Hepatocyte (in vitro differentiated cells): Measurements from ENCODE around the gene VARS1. TPM values are rescaled to one million over a fixed set of nuclear protein-coding genes. Genes with fewer than 3 reads are reported as not detected.
"Not testable (repeated sequence)": the region's sequence is repeated elsewhere in the genome, so short reads cannot be mapped to it uniquely, and the experiment has no call there.

ENCODE experiments used
- DNase-seq: peaks from one replicate; pipeline ENCODE4 v3.0.0-alpha.2; 2016; ENCODE audit warnings: low spot score
- H2AFZ ChIP-seq: fragments of 200-600 bp; sonication (generic); 2 replicates; pipeline ENCODE4 v1.6.0; 2016; ENCODE audit warnings: antibody characterized with exemption, mild to moderate bottlenecking
- H3K27ac ChIP-seq: fragments of 200-600 bp; sonication (generic); 2 replicates; pipeline ENCODE4 v1.5.1; 2016; ENCODE audit warnings: mild to moderate bottlenecking
- H3K27me3 ChIP-seq: fragments of 200-600 bp; sonication (generic); 2 replicates; pipeline ENCODE4 v1.6.1; 2016
- H3K36me3 ChIP-seq: fragments of 200-600 bp; sonication (generic); replicated peaks from 2 replicates; pipeline ENCODE4 v1.5.1; 2016; ENCODE audit warnings: low read depth; ENCODE audit not compliant: insufficient read depth
- H3K4me1 ChIP-seq: fragments of 200-600 bp; sonication (generic); 2 replicates; pipeline ENCODE4 v1.5.1; 2016; ENCODE audit warnings: mild to moderate bottlenecking, moderate library complexity; ENCODE audit not compliant: insufficient read depth
- H3K4me2 ChIP-seq: fragments of 200-600 bp; sonication (generic); 2 replicates; pipeline ENCODE4 v1.6.0; 2016
- H3K4me3 ChIP-seq: fragments of 200-600 bp; sonication (generic); 2 replicates; pipeline ENCODE4 v1.5.1; 2016; ENCODE audit warnings: mild to moderate bottlenecking
- H3K79me2 ChIP-seq: fragments of 200-600 bp; sonication (generic); 2 replicates; pipeline ENCODE4 v1.6.0; 2017; ENCODE audit warnings: mild to moderate bottlenecking
- H3K9me2 ChIP-seq: fragments of 200-600 bp; sonication (generic); replicated peaks from 2 replicates; pipeline ENCODE4 v1.6.0; 2017; ENCODE audit warnings: mild to moderate bottlenecking; ENCODE audit not compliant: insufficient read depth
- H3K9me3 ChIP-seq: fragments of 200-600 bp; sonication (generic); 2 replicates; pipeline ENCODE4 v1.5.1; 2016; ENCODE audit warnings: low read depth, mild to moderate bottlenecking
- H4K20me1 ChIP-seq: fragments of 200-600 bp; sonication (generic); 2 replicates; pipeline ENCODE4 v1.6.0; 2016; ENCODE audit warnings: mild to moderate bottlenecking; ENCODE audit not compliant: insufficient read depth, poor library complexity, severe bottlenecking
- EZH2 ChIP-seq: fragments of 200-600 bp; sonication (generic); IDR thresholded peaks from 2 replicates; pipeline ENCODE4 v1.6.1; 2016; ENCODE audit warnings: antibody characterized with exemption, mild to moderate bottlenecking, borderline replicate concordance
- EZH2phosphoT487 ChIP-seq: fragments of 200-600 bp; sonication (generic); IDR thresholded peaks from one replicate; pipeline ENCODE4 v1.6.1; 2018; ENCODE audit warnings: antibody characterized with exemption, mild to moderate bottlenecking, low read depth, moderate library complexity; ENCODE audit not compliant: unreplicated experiment, severe bottlenecking
- WGBS: methylation state at CpG from one replicate; pipeline ENCODE4 v1.1.6; 2016; ENCODE audit warnings: low lambda C conversion rate; ENCODE audit errors: missing lambda C conversion rate; 5-methylcytosine and 5-hydroxymethylcytosine counted together
- polyA plus RNA-seq: library from polyadenylated mRNA; unstranded; fragments of >200 nt; fragmentation: Nextera tagmentation; extraction: Ambion mirVana; gene quantifications from 2 replicates; pipeline ENCODE4 v1.2.1, GENCODE V29; 2016
- total RNA-seq: library from RNA; depleted of rRNA; stranded (reverse); fragments of >200 nt; gene quantifications from 2 replicates; pipeline ENCODE4 v1.2.3, GENCODE V29; 2014
- TF ChIP-seq, protein P1 (sequence below): fragments of 200-600 bp; sonication (generic); IDR thresholded peaks from 2 replicates; pipeline ENCODE4 v1.5.1; 2016; ENCODE audit warnings: antibody characterized with exemption, mild to moderate bottlenecking; ENCODE audit not compliant: poor library complexity

Gene VARS1
- total and polyA plus RNA-seq, 2 experiments from 2014 or later: 36.6 to 51.0 TPM

DNA sequence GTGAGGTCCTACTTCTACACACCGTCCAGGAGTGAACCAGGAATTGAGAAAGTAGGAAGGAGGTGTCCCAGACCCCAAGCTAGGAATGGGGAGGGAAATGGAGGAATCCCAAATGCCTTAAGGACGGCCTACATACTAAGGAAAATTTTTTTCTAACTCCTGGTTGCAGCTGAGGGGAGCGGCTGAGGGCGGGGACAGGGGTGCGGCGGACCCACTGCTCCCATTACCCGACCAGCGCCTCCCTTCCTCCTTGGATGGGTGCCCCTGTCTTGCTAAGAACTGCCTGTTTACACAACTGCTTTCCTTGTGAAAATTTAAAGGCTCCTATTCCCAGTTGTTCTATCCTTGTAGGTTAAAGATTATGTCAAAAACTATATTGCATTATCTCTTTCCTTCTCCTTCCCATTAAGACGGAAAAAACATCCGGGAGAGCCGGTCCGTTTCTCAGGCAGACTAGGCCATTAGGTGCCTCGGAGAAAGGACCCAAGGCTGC, 31.3 kb upstream of the VARS1 start:
- Histone ChIP-seq H3K4me1 (peaks cover 29% of the 10 kb centered on the region), H3K79me2 (peaks cover 26% of the 10 kb centered on the region)
- peak; percentile 86 for DNase-seq

DNA sequence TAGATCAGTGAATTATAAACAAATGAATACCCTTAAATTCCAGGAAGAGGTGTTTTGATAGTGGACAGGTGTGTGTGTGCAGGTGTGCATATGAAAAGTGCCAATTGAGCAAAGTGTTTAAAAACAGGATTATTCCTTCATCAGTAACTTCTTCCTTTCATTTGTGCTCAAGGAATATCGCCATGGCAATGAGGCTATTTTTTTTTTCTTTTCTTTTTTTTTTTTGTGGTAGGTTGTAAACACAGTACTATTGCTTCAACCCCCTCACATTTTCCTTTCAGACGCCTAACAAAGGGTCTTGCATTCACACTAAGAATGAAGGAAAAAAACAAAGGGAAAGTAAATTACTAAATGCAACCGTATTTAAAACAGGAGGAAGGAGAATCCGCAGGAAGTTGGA, 30.0 kb upstream of the VARS1 start:
- peak overlapping the region; percentile 91 for H3K27ac ChIP-seq
- DNase-seq: no peak
- H3K9me3 ChIP-seq: no peaks in the 10 kb centered on the region
- TF ChIP-seq, protein P1, sequence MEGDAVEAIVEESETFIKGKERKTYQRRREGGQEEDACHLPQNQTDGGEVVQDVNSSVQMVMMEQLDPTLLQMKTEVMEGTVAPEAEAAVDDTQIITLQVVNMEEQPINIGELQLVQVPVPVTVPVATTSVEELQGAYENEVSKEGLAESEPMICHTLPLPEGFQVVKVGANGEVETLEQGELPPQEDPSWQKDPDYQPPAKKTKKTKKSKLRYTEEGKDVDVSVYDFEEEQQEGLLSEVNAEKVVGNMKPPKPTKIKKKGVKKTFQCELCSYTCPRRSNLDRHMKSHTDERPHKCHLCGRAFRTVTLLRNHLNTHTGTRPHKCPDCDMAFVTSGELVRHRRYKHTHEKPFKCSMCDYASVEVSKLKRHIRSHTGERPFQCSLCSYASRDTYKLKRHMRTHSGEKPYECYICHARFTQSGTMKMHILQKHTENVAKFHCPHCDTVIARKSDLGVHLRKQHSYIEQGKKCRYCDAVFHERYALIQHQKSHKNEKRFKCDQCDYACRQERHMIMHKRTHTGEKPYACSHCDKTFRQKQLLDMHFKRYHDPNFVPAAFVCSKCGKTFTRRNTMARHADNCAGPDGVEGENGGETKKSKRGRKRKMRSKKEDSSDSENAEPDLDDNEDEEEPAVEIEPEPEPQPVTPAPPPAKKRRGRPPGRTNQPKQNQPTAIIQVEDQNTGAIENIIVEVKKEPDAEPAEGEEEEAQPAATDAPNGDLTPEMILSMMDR: no peak
- TF ChIP-seq EZH2 (no peak), EZH2phosphoT487 (no peak)
- H4K20me1 ChIP-seq: no peaks in the 10 kb centered on the region
- H2AFZ ChIP-seq: no peak overlapping the region
- no peaks in the 10 kb centered on the region for H3K36me3 ChIP-seq
- H3K4me2 ChIP-seq: peak overlapping the region; percentile 76
- H3K79me2 ChIP-seq: peaks cover 19% of the 10 kb centered on the region
- H3K9me2 ChIP-seq: no peaks in the 10 kb centered on the region
- no peaks in the 10 kb centered on the region for H3K27me3 ChIP-seq
- WGBS: 62% methylated on average over 4 of the region's 4 CpGs
- peaks cover 31% of the 10 kb centered on the region for H3K4me1 ChIP-seq
- H3K4me3 ChIP-seq: no peak overlapping the region

More for the DNA sequence above, 31.3 kb upstream of the VARS1 start:
- no peaks in the 10 kb centered on the region for H4K20me1 ChIP-seq
- no peaks in the 10 kb centered on the region for H3K27me3 ChIP-seq
- H3K9me3 ChIP-seq: no peaks in the 10 kb centered on the region
- peak overlapping the region; percentile 76 for H3K4me2 ChIP-seq
- H3K9me2 ChIP-seq: no peaks in the 10 kb centered on the region
- H3K4me3 ChIP-seq: peak overlapping the region; percentile 18
- peak overlapping the region; percentile 91 for H3K27ac ChIP-seq
- TF ChIP-seq, protein P1: no peak
- TF ChIP-seq EZH2phosphoT487 (no peak), EZH2 (no peak)
- H3K36me3 ChIP-seq: no peaks in the 10 kb centered on the region
- peak overlapping the region; percentile 38 for H2AFZ ChIP-seq
- WGBS: 4% methylated on average over 13 of the region's 13 CpGs

DNA sequence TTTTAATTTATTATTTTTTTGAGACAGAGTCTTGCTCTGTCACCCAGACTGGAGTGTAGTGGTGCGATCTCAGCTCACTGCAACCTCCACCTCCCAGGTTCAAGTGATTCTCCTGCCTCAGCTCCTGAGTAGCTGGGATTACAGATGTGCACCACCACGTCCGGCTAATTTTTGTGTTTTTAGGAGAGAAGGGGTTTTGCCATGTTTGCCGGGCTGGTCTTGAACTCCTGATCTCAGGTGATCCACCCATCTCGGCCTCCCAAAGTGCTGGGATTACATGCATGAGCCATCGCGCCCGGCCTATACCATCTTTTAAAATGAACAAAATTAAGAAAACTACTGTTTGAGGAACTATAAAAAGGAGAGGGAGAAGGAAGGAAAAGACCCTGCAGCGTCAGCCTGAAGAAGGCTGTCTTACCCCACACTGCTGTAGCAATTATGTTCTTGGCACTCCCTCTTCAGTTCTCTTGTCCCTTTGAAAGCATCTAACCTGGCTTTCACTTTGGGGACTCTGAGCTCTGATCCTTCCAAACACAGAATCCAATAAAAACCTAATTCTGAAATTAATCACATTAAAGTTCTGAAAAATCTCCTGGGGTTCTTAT, 28.1 kb upstream of the VARS1 start:
- 95% methylated on average over 9 of the region's 9 CpGs for WGBS
- H3K27me3 ChIP-seq, H4K20me1 ChIP-seq, H3K4me2 ChIP-seq, H3K36me3 ChIP-seq, H3K9me2 ChIP-seq, H3K4me3 ChIP-seq, H3K9me3 ChIP-seq, H2AFZ ChIP-seq, DNase-seq, H3K27ac ChIP-seq: not testable (repeated sequence)
- Histone ChIP-seq H3K4me1 (peaks cover 43% of the 10 kb centered on the region), H3K79me2 (peaks cover 11% of the 10 kb centered on the region)

DNA sequence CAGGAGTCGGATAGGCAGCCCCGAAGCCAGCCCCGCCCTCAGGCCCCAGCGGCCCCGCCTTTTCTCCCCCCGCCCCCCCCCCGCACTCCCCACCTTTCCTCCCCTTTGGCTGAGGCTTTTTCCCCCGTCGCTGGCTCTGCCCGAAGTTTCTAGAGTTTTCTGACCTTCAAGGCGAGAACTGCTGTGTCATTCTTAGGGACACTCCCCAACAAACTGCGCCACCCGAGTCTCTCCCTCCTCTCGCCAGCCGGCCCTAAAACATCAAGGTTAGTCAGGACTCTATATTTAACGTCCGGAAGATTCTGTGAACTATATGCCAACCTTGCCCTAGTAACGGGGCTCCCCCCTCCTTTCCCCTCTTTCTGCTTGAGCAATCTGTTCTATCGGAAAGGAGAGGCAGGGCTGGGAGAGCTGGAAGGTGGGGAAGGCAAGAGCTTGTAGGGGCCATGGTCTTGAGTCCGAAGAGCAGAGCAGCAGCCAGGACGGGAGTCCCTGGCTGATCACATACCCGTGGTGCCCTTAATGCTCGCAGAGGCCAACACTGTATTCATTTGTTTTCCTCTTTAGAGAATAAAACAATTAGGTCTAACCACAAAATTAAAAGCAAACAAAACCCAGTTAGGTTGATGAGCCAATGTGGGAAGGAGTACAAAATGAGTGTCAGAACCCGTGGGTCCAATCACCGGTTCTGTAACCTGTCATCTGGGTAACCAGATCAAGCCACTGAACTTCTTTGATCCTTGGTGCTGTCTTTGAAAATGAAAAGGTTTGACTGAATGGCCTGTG, 26.7 kb upstream of the VARS1 start:
- Histone ChIP-seq H3K36me3 (no peaks in the 10 kb centered on the region), H4K20me1 (no peaks in the 10 kb centered on the region), H3K27me3 (no peaks in the 10 kb centered on the region), H2AFZ (peak overlapping the region; percentile 89), H3K9me2 (no peaks in the 10 kb centered on the region), H3K27ac (peak overlapping the region; percentile 94), H3K4me2 (peak overlapping the region; percentile 74), H3K79me2 (peaks cover 21% of the 10 kb centered on the region), H3K9me3 (no peaks in the 10 kb centered on the region), H3K4me1 (peaks cover 51% of the 10 kb centered on the region), H3K4me3 (peak overlapping the region; percentile 69)
- TF ChIP-seq EZH2phosphoT487: no peak
- TF ChIP-seq EZH2: no peak
- TF ChIP-seq, protein P1: no peak
- peak; percentile 88 for DNase-seq
- 6% methylated on average over 23 of the region's 25 CpGs for WGBS
